LHCN-M2 (cell line): ENCODE data around the gene CD300LF. TPM values are rescaled to one million over a fixed set of nuclear protein-coding genes. Genes with fewer than 3 reads are reported as not detected.

Experiments
- DNase-seq: peaks from one replicate; pipeline ENCODE4 v3.0.0-alpha.2; 2012; ENCODE audit warnings: low read depth
- total RNA-seq: library from RNA; depleted of rRNA; stranded (reverse); fragments of >200 nt; gene quantifications from 2 replicates; pipeline ENCODE4 v1.2.3, GENCODE V29; 2014

Gene CD300LF
- total RNA-seq, 1 experiment from 2014 or later: not detected

DNA sequence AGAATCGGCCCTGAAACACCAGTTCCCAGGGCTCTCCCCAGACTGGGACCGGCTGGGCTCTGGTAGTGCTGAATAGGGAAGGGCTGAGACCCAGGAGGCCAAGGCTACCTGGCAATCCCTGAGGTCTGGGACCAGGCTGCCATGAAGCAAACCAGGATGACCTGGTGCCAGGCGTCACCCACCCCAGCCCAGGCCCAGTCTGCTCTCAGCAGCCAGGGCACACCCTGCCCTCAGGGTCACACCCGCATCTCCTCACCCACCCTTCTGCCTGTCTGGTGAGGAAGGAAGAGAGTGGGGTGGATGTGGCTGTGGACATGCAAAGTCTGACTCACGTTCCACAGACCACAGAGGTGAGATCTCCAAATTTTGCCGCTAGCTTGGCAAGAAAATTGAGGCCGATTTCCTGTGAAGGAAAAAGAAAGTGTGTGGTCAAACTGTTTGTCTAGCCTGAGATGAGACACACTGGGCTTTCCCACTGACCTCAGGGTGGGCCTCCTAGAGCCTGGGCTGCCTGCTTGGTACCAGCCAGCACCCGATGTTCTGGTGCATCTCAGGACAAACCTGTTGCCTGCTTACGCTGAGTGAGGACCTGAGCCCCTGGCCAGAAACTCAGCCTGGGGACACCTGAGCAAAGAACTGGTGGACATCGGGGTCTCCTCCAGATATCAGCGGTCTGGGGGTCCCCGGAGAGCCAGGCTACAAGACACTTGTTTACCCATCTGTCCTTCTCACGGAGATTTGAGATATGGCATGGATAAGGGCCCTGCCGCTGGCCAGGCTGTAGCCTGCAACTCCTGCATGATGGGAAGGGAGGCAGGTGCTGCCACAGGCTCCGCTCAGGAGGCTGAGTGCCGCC lies 18.0 kb upstream of the CD300LF start:
- no peak for DNase-seq

DNA sequence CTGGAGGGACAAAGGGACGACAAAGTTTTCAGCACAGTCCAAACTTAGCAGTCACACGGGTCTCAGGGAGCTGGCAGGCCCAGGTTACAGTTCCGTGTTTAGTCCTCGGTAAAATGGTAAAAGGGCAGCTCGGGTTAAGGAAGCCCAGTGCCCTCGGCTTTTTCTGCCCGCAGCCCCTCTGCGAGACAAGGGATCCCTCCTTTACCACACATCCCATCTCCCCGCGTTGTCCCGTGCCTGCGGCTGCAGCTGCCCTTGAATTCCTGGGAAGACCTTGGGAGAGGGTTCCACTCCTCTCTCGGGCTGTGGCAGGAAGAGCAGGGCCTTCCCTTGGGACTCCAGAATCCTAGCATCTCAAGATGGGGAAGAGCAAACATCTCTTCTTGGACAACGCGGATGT lies 17.1 kb upstream of the CD300LF start:
- DNase-seq: no peak

DNA sequence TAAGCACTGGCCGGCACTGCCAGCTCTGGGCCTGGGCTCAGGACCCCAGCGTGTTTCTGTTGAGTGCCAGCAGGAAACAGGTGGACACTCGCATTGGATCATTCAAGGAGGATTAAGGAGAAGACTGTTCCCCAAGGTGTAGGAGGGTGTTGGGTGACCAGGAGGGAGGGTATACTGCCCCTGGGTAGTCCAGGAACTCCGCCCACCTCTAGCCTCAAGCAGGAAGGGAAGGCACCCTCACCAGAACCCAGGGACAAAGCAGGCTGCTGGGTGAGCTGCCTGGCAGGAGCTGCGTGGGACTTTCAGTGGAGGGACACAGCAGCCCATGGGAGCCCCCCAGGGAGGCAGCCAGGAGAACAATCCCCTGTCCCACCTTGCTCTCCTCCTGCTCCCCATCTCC lies 16.6 kb upstream of the CD300LF start:
- no peak for DNase-seq

DNA sequence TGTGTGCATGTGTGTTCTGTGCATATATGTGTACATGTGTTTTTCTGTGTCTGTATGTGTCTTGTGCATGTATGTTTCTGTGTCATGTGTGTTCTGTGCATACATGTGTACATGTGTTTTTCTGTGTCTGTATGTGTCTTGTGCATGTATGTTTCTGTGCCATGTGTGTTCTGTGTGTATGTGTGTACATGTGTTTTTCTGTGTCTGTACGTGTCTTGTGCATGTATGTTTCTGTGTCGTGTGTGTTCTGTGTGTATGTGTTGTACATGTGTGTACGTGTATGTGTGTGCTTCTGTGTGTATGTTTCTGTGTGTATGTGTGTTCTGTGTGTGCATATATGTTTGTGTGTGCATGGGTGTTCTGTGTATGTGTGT lies 16.0 kb upstream of the CD300LF start:
- DNase-seq: no peak

DNA sequence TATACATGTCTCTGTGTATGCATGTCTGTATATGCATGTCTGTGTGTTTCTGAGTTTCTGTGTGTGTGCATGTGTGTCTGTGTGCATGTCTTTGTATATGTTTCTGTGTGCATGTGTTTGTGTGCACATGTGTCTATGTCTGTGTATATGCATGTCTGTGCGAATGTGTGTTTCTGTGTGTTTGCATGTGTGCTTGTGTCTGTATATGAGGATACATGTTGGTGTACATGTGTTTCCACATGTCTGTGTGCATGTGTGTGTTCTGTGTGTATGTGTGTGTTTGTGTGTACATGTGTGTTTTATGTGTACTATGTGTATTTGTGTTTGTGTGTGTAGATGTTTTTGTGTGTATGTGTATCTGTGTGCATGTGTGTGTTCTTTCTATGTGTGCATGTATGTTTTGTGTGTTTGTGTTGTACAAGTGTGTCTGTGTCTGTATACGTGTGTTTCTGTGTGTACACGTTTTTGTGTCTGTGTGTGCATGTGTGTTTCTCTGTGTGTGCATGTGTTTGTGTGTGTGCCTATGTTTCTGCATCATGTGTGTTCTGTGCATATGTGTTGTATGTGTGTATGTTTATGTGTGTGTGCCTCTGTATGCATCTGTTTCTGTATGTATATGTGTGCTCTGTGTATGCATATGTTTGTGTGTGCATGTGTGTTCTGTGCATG lies 15.4 kb upstream of the CD300LF start:
- DNase-seq: no peak

DNA sequence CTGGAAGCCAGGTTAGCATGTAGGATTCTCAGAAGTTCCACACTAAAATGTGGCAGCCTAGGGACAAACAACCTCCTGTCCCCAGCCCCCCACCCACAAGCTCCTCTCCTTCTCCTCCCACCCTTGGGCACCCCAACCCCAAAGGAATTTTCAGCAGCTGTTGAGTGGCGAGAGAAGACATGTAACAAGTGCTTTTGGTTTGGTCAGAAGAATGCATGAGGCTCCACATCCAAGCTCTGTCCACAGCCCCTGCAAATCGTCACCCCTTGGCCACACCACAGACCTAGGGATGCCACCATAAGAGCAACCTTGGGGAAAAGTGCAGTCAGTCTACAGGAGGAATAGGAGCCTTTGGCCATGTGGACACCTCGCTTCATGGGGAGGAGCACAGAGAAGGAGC lies 12.4 kb upstream of the CD300LF start:
- no peak for DNase-seq

DNA sequence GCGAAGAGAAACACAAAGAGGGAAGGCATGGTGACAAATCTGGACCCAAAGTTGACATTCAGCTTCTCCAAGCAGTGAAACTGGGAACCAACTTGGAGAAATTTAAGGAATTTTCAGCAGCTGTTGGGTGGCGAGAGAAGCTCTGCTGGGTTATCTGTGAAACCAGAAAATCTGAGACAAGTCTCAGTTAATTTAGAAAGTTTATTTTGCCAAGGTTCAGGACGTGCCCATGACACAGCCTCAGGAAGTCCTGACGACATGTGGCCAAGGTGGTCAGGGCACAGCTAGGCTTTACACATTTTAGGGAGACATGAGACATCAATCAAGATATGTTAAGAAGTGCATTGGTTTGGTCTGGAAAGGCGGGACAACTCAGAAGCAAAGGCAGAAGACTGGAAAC lies 11.2 kb upstream of the CD300LF start:
- no peak for DNase-seq

DNA sequence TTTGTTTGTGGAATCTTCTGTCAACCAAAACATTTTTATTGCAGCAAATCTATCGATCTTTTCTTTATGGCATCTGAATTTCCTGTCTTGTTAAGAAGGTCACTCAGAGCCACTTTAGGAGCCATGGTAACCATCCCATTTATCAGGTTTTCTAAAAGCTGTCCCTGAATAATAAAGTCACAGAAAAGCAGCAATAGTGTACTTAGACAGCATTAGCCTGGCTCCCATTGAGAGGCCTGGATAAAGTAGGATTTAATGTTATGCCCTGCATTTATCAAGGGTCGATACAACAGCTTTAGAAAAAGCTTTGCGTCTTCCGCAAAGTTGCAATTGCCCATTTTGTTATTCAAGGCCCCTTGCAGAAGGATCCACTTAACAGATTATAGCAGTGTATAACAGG lies 10.1 kb upstream of the CD300LF start:
- DNase-seq: no peak

DNA sequence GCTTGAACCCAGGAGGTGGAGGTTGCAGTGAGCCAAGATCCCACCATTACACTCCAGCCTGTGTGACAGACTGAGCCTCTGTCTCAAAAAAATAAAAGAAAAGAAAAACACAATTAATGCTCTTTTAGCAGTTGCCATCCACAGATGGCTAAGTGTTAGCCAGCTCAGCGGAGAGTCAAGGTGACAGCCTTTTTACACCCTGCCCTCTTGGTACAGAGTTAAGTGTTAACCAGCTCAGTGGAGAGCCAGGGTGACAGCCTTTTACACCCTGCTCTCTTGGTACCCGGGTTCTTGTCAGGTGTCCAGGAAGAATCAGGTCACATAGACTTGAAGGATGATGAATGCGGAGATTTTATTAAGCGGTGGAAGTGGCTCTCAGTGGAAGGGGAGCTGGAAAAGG lies 7.8 kb upstream of the CD300LF start:
- no peak for DNase-seq

DNA sequence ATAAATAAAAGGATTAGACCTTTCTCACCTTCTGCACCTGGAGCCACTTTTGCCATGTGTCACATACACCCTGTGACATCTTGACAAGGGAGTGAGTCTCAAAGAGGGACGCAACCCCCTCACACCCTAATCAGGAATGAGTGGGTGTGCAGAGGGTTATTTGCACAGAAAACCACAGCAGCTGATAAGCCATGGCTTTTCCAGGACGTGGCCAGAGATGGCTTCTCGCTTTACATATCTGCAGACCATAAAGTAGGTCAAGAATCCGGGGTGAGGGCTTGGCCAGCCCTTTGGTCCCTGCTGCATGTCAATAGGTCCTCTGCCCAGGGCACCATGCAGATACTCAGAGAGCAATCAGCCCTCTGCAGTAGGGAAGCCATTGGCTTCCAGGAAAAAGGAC lies 2.4 kb upstream of the CD300LF start:
- no peak for DNase-seq

DNA sequence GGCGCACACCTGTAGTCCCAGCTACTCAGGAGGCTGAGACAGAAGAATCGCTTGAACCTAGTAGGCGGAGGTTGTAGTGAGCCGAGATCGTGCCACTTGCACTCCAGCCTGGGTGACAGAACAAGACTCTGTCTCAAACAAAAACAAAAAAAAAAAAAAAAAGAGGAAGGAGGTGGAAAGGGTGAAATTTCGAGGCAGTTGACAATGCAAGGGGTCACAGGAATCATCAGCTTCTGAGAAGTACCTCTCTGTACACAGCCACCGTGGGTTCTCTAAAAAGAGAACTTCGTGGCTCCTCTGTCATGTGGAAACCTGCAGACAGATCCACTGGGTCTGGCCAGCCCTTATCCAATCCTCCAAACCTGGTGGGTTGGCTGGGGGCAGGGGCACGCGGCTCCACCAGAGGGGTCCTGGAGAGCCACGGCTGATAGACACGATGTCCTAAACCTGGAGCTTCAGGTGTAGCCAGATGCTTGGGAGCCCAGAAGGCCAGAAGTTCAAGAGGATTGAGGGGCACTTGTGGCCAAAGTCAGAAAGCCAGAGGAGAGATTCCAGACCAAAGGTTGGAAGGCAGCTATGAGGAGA lies 540 bp upstream of the CD300LF start:
- no peak for DNase-seq

DNA sequence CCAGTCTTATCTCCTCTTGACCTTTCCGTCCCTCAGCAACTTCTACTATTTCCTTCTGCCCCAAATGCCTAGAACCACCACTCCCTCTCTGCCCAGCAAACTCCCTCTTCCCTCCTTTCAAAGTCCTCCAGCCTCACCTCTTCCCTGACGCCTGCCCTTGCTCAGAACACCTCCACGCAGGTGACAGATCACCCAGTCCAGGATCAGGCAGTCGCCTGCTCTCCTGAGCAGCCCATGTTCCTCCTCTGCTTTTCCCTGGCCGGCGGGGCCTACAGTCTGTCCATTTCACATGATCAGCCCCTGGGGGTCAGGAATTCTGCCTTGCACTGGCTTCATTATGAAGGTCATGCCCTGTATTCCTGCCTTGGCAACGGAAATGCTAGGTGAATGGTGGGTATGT lies 422 bp downstream of the CD300LF start:
- no peak for DNase-seq

DNA sequence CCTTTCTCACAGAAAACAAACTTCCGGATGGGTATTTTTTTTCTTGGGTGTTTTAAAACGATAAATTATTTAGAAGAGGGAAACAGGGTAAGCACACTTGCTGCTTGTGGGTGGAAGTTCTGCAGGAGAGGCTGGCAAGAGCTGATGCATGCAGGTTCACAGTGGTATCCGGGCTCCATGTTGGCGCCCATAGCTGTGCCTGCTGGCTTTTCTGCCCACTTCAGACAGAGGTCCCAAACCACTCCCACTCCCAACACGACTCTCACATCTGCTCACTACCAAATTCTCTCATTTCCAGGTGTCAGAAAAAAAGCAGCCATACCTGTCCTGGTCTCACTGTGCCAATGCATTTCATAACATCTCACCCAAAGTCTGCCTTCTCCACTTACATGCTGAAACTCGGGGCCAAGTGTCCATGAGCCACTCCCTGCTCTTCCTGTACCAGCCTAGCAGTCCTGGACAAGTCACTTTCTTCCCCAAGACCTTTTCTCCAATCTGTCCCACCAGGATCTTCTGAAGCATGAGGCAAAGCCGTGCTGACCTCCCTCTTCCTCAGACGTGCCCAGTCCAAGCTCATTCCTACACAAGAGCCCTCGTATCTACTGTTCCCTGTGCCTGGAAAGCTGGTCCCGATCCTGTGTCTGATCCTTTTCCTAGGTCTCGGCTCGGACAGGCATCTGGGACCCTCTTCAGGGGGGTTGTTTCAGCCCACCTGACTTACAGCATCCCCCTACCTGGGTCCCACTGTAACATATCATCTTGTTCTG lies 1.5 kb downstream of the CD300LF start:
- no peak for DNase-seq

DNA sequence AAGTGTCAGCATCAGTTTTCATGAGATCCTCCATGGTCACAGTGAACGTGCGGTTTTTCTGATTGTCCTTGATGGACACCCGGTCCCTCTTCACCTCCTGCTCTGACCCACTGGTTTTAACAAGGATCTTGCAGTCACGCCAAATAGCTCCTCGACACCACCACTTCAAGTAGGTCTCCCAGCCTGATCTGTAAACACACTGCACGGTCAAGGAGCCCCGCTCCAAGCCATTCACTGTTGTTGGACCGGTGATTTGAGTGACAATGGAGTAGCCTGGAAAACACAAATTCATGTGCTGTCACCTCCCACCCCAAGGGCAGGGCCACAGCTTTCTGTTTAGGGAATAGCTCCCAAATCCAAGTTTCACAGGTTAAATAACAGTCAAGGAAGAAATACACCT lies 8.2 kb downstream of the CD300LF start:
- DNase-seq: no peak

DNA sequence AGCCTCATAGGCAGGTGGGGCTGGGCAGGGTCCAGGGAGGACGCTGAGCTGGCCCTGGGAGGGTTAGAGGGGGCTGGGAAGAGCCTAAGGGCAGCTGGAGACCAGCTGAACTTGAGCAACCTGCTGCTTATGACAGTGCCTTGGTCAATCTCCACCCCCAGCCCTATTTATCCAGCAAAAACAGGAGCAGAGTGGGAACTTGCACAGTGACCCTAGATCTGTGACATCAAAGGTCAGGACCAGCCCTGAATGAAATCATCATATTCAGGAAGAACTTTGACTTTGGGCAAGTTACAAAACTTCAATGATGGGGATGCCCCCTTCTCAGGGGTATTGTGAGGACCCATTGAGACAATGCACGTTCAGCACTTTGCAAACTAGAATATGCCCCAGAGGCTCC lies 9.4 kb downstream of the CD300LF start:
- no peak for DNase-seq

DNA sequence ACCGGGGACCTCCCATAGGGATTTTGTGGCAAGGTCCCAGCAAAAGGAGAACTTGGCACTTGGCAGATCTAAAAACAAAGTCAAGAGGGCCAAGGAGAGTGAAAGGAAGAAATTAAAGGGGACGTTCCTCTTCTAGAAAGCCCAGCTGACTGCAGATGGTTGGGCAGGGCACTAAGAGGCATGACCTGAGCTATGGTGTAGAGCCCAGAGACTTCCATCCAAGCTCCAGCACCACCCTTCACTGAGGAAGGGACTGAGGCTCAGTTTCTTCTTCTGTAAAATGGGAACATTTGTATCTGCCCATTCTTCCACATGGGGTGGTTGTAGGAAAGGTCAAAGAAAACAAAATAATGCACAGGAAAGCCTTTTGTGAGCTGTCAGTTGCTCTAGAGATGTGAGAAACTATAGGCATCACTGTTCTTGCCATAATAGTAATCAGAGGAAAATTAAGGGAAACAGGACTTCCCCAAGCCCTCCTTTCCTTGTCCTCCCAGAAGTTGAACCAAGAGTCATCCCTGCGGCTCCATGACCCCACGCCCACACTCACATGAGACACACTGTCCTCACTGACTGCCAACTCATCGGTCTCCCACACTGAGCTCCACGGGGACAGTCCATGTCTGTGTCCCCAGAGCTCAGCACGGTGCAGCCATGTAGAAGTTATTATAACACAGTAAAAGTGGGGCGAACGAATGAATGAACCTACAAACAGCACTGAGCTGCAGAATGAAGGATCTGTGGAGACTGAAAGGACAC lies 10.4 kb downstream of the CD300LF start:
- DNase-seq: no peak

DNA sequence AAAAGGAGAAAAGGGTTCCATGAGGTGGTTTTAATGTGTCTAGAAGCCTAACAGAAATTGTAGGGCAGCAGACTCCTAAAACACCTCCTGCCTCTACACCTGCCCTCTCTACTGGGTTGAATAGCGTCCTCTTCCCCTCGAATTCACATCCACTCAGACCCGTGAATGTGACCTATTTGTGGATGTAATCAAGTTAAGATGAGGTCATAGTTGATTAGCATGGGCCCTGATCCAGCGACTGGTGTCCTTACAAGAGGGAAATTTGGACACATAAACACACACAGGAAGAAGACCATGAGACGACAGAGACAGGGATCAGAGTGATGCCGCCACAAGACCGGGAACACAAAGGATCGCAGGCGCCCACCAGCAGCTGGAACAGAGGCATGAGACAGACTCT lies 13.5 kb downstream of the CD300LF start:
- DNase-seq: no peak

DNA sequence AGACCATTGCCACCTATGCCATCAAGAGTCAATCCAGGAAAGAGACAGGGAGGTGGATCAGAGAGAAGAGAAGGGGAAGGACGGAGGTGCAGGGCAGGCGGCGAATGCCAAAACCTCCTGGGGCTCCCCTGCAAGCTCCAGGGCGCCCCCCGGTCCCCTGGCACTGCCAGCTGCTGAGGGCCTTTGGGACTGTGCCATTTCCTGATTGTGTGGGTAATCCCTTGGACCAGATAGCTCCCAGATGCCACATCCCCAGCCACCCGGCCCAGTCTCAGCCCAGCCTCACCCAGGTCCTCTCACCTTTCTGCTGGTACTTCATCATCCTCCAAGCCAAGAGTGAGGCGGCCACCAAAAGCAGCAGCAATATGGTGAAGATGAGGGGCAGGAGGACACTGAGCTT lies 14.7 kb downstream of the CD300LF start:
- no peak for DNase-seq

DNA sequence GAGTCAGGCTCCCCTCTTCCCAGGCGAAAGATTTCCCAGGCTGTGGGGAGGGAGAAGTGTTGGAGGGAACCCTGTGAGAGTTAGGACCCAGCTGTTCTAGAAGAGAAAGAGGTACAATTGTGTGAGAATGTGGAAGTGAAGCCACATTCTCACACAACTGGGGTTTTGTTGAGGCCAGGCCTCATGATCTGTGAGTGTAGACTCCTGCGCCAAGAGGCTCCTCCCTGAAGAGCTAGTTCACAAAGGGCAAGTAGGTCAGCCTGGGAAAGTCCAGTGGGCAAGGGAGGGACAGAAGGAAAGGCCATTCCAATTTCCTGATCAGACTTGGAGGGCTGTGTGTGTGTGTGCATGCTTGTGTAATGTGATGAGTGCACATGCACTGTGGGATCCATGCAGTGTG lies 15.2 kb downstream of the CD300LF start:
- DNase-seq: no peak

DNA sequence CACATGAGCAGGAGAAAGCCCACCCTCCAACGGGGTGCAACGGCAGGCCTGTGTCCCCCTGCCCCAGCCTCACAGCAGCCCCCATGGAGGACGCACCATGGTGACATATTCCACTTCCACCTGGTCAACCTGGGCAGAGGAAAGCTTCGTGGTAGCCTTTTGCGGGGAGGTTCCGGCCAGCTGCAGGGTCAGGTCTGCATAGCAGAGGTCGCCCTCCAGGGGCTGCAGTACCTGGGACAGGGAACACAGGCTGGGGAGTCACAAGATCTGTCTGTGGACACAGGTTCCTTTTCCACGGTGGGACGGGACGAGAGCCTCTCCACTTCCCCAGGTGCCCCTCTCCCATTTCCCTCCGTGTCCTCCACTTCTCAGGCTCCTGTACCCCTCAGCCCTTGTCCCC lies 17.1 kb downstream of the CD300LF start:
- DNase-seq: no peak

DNA sequence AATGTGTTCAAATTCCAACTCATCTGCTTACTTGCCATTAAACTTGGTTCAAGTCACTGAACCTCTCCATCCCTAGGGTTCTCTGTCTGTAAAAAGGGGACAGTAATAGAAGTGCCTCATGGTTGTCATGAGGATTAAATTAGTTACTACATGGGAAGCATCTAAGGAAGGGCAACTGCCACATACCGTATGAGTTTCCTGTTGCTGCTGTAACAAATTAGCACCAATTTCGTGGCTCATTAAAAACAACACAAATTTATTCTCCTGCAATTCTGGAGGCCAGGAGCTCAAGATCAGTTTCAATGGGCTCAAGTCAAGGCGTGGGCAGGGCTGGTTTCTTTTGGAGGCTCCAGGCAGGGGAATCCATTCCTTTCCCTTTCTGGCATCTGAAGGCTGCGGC lies 18.6 kb downstream of the CD300LF start:
- DNase-seq: no peak

DNA sequence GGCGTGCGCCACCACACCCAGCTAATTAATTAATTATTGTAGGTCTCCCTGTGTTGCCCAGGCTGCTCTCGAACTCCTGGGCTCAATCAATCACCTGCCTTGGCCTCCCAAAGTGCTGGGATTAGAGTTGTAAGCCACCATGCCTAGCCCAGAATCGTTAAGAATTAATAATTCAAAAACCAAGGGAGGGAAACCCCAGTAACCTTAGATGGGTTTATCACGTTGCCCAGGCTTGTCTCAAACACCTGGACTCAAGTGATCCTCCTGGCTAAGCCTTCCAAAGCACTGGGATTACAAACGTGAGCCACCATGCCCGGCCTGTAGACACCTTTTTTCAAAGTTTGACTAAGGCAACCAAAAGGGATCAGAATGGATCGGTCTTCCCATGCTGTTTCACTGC lies 21.6 kb downstream of the CD300LF start:
- DNase-seq: no peak
